GM12874 (cell line): ENCODE data around the gene DCXR.

Experiments
- TF ChIP-seq, protein P1 (sequence below): IDR thresholded peaks from 2 replicates; pipeline ENCODE4 v1.5.1; 2011; ENCODE audit warnings: low read depth, mild to moderate bottlenecking, control low read depth, low read length, moderate library complexity; ENCODE audit not compliant: insufficient read depth

The DCXR gene

DNA sequence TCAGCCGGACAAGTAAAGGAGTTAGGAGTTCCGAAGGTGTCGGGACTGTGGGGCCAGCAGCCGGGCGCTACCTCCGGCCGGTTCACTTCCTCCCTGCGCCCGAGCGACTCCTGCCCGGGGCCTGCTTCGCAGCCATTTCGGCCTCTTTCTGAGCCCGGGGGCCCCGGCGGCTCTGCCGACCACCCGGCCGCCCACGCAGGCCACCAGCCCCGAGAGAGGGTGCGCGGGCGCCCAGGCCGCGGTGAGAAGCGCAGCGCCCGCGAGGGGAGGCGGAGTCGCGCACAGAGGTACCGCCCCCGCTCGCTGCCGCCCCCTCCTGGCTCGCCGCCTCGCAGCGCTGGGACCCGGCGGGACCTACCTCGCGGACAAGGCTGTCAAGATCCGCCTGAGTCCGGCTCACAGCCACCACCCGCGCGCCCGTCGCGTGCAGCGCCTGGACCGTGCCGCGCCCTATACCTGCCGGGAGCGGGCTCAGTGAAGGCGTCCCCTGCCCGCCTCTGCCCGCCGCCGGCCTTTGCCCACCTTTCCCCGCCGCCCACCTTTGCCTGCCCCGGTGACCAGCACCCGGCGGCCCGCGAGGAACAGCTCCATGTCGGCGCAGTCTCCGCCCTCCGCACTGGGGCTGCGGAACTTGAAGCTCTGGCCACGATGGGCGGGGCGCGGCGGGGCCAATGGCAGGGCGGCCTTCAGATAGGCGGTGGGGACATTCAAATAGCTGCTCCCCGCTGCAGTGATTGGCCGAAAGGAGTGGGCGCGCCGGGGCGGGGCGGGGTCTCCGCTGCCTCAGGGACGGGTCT lies at the start of gene DCXR:
TSS of gene DCXR (minus strand) at position 606 of the 797 bp plus-strand sequence. CDS start at position 591, 15 bp downstream.
- TF ChIP-seq, protein P1, sequence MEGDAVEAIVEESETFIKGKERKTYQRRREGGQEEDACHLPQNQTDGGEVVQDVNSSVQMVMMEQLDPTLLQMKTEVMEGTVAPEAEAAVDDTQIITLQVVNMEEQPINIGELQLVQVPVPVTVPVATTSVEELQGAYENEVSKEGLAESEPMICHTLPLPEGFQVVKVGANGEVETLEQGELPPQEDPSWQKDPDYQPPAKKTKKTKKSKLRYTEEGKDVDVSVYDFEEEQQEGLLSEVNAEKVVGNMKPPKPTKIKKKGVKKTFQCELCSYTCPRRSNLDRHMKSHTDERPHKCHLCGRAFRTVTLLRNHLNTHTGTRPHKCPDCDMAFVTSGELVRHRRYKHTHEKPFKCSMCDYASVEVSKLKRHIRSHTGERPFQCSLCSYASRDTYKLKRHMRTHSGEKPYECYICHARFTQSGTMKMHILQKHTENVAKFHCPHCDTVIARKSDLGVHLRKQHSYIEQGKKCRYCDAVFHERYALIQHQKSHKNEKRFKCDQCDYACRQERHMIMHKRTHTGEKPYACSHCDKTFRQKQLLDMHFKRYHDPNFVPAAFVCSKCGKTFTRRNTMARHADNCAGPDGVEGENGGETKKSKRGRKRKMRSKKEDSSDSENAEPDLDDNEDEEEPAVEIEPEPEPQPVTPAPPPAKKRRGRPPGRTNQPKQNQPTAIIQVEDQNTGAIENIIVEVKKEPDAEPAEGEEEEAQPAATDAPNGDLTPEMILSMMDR: peak; percentile 98

DNA sequence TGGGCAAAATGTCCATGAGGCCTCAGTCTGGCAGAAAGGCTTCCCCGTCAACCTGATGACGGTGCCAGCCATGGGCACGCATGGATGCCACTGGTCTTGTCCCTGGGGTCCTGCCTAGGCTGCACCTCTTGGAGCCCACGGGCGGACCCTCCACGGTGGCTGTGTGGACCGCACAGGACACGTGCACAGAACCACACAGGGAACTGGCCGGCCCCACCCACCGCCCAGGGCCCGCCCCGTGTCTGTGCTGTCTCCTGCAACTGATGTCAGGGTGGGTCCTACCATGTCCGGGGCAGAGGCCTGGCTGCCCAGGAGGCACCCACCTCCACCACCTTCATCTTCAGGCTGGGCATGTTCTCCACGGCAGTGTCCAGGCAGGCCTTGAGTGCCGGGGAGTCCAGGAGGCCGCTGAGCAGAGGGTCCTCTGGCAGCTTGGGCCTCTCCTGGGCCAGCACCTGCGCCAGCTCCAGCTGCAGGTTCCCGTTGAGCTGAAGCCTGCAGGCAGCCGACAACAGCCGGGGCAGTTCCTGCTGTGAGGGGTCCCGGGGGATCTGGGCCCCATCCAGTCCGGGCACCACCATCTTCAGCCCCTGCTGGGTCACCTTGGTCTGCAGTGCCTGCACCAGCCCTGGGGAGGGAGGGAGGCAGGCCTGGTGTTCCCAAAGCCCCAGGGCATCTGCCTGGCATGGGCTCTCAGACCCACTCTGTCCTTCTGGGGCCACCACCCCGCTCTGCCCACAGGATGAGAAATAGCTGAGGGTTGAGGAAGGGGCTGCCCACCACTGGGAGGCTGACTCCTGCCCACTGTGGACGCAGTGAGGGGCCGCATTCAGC lies 48.7 kb upstream of the DCXR start:
- TF ChIP-seq, protein P1: no peak

DNA sequence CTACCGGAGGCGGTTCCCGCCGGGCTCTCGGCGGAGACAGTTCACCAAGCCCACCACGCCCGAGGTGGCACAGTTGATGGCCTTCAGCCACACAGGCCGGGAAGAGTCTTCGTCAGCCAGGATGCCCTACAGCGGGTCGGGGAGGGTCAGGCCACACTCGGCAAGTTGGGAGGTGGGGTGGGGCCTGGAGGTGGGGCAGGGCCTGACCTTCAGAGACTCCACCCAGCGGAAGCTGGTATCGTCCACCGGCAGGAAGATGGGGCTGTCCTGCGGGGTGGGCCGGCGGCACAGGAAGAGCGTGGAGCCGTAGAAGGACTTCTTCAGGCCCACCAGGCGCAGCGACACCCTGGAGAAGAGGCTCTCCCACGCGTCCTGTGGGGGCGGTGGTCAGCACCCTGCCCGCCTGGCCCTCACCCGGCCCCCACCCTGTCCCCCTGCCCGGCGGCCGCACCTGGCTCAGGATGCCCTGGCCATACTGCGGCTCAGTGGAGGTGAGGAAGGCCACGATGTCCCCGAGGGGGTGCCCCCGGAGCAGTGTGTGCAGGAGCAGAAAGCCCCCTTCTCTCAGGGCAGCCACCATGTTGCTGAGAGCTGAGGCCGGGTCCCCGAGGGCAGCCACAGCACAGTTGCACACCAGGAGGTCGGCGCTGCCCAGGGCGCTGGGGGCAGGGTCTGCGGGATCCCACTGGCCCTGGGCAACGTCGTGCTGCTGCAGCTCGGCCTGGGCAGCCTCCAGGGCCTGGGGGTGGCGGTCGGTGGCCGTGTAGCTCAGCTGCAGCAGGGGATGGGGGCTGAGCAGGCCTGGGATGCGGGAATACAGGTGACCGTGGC lies 47.7 kb upstream of the DCXR start:
- TF ChIP-seq, protein P1: no peak

DNA sequence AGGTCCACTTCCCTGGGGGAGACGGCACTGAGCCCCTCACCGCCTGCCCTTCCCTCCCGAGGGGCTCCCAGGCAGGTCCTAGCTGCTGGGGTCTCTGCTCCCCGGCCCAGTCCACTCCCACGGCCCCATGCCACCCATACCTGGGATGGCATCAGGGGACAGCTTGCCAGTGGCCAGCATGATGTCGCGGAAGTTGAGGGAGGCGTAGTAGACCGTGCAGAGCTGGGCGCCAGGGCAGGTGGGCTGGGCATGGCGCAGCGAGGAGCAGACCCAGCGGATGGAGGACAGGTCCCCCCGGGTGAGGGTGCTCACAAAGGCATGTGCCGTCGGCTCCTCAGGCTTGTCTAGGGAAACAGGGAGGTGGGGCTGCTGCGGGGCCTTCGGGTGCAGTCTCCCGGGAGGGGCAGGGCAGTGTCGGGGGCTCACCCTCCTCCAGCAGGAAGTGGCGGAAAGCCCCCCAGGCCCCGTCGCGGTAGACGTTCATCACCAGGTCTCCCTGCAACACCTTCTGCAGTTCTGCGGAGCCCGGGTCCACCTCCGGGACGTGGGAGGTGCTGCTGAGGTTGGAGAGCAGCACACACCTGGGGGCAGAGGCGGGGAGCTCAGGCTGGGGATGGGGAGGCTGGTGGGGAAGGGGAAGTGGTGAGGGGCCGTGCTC lies 47.0 kb upstream of the DCXR start:
- TF ChIP-seq, protein P1: no peak

DNA sequence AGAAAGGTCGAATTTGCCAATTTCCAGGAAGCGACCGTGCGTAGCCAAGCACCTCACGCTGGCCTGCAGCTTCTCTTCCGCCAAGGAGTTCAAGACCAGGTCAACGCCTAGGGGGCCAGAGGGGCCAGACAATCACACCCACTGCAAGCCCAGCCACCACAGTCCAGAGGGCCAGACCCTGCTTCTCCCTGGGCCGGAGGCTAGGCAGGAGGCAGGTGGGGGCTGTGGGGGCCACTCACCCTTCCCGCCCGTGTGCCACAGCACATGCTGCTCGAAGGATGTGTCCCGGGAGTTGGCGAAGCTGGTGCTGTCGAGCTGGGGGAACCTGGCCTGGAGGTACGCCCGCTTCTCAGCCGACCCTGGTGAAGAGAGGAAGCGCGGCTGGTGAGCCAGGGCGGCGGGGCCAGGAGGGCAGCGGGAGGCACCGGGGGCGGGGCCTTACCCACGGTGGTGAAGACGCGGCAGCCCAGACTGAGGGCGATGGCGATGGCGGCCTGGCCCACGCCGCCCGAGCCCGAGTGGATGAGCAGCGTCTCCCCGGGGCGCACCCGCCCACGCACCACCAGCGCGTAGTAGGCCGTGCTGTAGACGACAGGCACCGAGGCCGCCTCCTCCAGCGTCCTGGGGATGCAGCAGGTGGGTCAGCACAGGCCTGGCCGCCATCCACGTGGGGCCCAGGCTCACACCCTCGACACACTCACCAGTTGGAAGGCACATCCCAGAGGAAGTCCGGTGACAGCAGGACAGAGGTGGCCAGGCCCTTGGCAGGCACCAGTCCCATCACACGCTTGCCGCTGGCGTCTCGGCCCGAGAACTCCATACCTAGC lies 46.2 kb upstream of the DCXR start:
- TF ChIP-seq, protein P1: no peak

DNA sequence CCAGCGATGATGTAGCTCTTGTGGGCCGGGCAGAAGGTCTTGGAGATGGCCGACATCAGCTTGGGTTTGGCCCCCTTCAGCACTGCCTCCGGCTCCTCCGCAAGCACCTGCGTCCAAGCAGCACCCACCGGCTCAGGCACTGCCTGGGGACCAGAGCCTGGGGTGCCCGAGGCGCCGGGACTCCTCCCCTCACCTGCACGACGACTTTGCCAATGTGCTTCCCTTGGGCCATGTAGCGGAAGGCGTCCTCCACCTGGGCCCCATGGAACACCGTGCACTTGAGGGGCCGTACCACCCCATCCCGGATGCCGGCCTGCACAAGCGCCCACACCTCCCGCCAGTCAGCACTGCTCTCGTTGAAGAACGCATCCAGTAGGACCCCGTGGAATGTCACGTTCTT lies 45.5 kb upstream of the DCXR start:
- TF ChIP-seq, protein P1: no peak
